HG03103 (cell line): ENCODE data around the gene SEPTIN7.
A peak's percentile ranks its signal among the peaks of the same experiment; 100 is the strongest.

ENCODE experiments used
- ATAC-seq: cut with Tn5 transposase; IDR thresholded peaks from one replicate; pipeline ENCODE4 v1.9.1; 2021; ENCODE audit warnings: low read depth; ENCODE audit not compliant: unreplicated experiment

The SEPTIN7 gene

DNA sequence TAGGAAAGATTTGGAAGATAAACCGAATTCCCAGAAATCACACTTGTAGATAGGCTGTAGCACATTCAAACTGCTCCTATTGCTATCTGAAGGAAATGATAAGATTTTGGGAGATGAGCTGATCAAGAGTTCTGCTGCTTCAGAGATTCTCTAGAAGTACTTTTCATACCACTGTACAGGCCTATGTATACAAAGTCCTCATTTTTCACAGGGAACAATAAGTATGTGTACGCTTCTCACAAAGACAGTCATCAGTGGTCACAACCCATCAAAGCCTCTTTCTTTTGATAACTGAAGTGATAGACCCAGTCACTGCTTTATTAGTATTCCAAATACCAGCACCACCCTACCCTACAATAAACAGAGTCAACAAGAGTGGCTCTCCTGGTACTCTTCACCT is 15.6 kb upstream of the SEPTIN7 start:
- no peak for ATAC-seq

GRCh38 chr7:35787925-35788324 is 12.9 kb upstream of the SEPTIN7 start:
- no peak for ATAC-seq

GRCh38 chr7:35792472-35792871 is 8.4 kb upstream of the SEPTIN7 start:
- ATAC-seq, result no peak

- no peak for ATAC-seq
Observed at GRCh38 chr7:35792873-35793489, 7.9 kb upstream of the SEPTIN7 start.

GRCh38 chr7:35797311-35797710 is 3.5 kb upstream of the SEPTIN7 start:
- ATAC-seq, result no peak

DNA sequence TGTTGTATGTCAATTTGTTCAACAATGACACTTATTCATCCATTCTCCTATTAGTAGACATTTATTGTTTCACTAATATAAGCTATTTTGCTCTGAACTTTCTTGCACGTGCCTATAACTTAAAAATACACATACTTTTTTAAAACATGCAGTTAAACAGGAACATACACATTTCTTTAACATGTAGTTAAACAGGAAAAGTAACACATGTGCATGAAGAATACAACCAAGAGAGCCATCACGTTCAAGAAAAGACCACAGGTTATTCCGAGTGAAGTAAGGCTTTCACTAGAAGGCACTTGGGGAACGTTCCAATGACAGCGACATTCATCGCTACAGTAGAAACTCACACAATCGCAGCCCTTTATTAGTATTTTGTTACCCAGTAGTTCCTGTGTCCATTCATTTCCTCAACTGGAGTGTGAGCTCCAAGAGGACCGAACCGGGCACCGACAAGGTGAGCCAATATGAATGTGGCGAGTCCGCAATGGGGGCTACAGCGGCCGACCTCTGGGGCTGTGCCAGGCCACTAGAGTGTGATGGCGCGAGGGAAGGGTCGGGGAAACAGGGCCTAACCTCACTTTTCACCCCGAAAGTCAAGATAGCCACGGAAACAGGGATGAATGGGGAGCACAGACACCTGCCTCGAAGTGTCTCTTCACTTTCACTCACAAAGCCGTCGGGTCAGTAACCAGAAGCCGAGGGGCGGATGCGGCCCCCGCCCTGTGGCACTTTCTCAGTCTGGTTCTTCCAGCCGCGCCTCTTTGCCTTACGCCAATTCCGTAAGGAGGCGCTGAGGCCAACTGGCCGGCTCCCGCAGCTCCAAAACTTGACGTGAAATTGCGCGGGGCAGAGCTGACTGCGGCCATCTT is 775 bp upstream of the SEPTIN7 start:
- peak; percentile 34 for ATAC-seq

DNA sequence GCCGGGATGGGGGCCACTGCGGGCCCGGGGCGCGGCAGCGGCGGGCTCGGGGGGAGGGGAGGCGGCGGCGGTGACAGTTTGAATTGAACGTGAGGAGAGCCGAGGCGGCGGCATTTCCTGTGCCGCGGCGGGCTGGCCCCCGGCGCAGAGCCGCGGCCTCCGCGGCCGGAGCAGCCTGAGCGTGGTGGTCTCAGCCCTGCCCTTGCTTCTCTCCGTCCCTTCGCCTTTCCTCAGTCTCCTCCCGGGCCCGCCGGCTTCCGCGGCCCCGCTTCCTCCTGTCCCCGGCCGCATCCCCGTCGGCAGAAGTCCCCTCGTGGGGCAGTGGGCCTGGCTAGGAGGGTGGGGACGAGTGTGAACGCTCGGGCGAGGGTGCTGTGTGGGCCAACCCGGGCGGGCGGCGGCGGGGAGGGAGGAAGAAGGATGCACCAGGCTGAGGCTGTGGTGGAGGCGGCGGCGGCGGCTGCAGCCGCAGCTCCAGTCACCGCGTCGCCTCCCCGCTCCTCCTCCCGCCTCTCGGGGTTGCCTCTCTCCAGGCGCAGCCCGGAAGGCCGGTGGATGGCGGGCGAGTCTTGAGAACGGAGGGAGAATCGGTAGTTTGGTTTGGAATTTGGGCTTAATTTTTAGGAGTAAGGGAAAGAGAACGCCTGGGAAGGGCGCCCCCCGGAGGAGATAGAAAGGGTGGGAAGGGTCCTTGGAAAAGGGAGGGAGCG is 690 bp downstream of the SEPTIN7 start:
- ATAC-seq, result peak; percentile 24

- no peak for ATAC-seq
Observed at GRCh38 chr7:35802102-35802466, 1.2 kb downstream of the SEPTIN7 start.

GRCh38 chr7:35802649-35803048 is 1.8 kb downstream of the SEPTIN7 start:
- no peak for ATAC-seq

GRCh38 chr7:35804231-35804970 is 3.5 kb downstream of the SEPTIN7 start:
- no peak for ATAC-seq

DNA sequence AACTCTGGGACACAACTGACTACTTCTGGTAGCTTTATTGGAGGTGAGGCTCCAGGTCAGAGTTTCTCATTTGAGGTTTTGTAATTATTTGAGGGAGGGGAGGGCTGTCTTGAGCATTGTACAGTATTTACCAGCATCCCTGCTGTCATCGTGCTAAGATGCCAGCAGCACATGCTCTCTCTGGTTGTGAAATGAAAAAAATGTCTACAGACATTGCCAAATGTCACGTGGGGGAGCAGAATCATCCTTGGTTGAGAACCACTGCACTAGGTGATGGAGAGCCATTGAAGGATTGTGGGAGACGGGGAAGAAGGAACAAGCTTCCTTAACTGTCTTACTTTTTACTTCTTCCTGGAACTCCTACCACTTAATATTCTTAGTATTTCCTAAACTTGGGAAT is 5.0 kb downstream of the SEPTIN7 start:
- no peak for ATAC-seq

- ATAC-seq, result no peak
Observed at GRCh38 chr7:35816514-35816913, 15.7 kb downstream of the SEPTIN7 start.

- no peak for ATAC-seq
Observed at GRCh38 chr7:35817181-35817580, 16.3 kb downstream of the SEPTIN7 start.

DNA sequence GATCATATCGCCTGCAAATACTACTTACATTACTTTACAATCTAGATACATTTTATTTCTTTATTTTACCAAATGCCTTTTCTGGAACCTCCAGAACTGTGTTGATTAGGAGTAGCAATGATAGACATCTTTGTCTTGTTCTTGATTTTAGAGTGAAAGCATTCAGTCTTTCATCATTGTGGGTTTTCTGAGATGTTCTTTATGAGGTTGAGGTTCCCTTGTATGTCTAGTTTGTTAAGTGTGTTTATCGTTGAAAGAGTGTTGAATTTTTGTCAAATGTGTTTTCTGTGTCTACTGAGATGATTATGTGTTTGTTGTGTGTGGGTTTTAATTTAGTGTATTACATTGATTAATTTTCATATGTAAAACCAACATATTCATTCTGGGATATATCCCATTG is 17.1 kb downstream of the SEPTIN7 start:
- no peak for ATAC-seq

DNA sequence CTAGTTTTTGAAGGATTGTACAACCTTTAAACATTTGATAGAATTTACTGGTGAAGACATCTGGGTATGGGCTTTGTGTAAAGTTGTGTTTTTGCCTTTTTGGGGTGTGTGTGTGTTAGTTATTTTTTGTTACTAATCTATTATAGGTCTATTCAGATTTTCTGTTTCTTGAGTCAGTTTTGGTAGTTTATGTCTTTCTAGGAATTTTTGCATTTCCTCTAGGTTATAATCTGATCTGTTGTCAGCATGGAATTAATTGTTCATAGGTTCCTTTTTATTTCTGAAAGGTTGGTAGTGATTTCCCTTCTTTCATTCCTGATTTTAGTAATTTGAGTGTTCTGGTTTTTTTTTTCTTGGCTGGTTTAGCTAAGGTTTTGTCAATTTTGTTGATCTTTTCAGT is 17.7 kb downstream of the SEPTIN7 start:
- no peak for ATAC-seq

DNA sequence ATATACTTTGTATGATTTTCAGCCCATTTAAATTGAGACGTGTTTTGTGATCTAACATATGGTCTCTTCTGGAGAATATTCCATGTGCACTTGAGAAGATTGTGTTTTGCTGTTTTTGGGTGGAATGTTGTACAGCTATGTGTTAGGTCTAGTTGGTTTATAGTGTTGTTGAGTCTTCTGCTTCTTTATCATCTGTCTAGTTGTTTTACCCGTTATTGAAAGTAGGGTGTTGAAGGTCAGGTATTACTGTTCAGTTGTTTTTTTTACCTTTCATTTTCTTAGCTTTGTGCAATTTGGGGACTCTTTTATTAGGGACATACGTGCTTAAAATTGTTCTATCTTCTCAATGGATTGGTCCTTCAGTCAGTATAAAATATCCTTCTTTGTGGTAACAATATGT is 18.5 kb downstream of the SEPTIN7 start:
- no peak for ATAC-seq

- no peak for ATAC-seq
Observed at GRCh38 chr7:35819954-35820703, 19.3 kb downstream of the SEPTIN7 start.

- ATAC-seq, result no peak
Observed at GRCh38 chr7:35820858-35821257, 20.0 kb downstream of the SEPTIN7 start.

- ATAC-seq, result no peak
Observed at GRCh38 chr7:35823440-35823839, 22.6 kb downstream of the SEPTIN7 start.

GRCh38 chr7:35825974-35826373 is 25.1 kb downstream of the SEPTIN7 start:
- ATAC-seq, result no peak
